ENCODE measurements around the gene GNAT2. TPM values are rescaled to one million over a fixed set of nuclear protein-coding genes. Genes with fewer than 3 reads are reported as not detected.
A peak's percentile ranks its signal among the peaks of the same experiment; 100 is the strongest.

GNAT2 gene
- total and polyA plus RNA-seq, 2 donors (not counting 3 experiments of a cell fraction or from before 2014, with no cell fraction given), result not detected

DNA sequence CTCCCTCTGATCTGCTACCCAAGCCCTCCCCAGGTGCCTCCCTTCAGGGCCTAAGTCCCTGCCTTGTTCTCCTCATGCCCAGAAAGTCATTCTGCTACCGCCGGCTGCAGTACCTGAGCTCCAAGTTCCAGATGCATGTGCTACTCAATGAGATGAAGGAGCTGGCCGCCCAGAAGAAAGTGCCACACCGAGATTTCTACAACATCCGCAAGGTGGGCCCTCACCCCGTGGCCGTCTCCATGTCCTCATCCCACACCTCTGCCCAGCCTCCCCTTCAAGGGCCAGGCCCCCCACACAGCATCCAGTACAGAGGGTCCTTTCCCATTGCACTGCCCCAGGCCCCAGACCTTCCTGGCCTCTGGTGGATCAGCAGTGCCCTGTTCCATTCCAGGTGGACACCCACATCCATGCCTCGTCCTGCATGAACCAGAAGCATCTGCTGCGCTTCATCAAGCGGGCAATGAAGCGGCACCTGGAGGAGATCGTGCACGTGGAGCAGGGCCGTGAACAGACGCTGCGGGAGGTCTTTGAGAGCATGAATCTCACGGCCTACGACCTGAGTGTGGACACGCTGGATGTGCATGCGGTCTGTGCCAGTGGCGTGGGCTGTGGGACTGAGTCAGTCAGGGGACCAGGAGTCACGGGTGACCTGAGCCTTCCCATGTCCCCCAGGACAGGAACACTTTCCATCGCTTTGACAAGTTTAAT, 8.4 kb upstream of the GNAT2 start:
- BruUV-seq (replicated peaks), result TSS peak; percentile 8
- no peak overlapping the region for H3K27ac ChIP-seq (ENCODE audit: insufficient read depth, low read depth, low read length)
- no peaks in the 10 kb centered on the region for H4K20me1 ChIP-seq (replicated peaks; ENCODE audit: control insufficient read depth, extremely low read depth, insufficient read depth, low read length)
- intact Hi-C loops (cut with micrococcal nuclease), result no loop called here
- no peaks in the 10 kb centered on the region for H3K27me3 ChIP-seq (ENCODE audit: control insufficient read depth in 2 of 2, insufficient read depth in 2 of 2, low read length in 2 of 2)
- DNase-seq (ENCODE audit: low read depth, low spot score) (no peak), FAIRE-seq (no peak)
- no peaks in the 10 kb centered on the region for H3K4me1 ChIP-seq (ENCODE audit: control insufficient read depth, extremely low read depth, insufficient read depth, low read length)
- no peak overlapping the region for H3K9ac ChIP-seq (replicated peaks; ENCODE audit: extremely low read depth, insufficient read depth, low read length)
- TF ChIP-seq JUN (IDR thresholded peaks at IDR 0.05; ENCODE audit: borderline replicate concordance, insufficient read depth, insufficient read length, low read depth) (no peak), POLR2A (IDR thresholded peaks at IDR 0.05; ENCODE audit: low read depth, low read length) (no peak)
- dilution Hi-C loops (cut with MboI; ENCODE audit: extremely low pct_ligation_motif_present, low sequenced_read_pairs), result no loop called here
- H3K9me3 ChIP-seq (replicated peaks; ENCODE audit: control insufficient read depth, insufficient read depth, low read length), result no peaks in the 10 kb centered on the region
- no peak overlapping the region for H3K4me3 ChIP-seq (replicated peaks in 1 of 3; ENCODE audit: insufficient read depth in 1 of 3, low read depth in 1 of 3, low read length in 3 of 3)
- no peak overlapping the region for H3K4me2 ChIP-seq (ENCODE audit: insufficient read depth, low read length)
- H2AFZ ChIP-seq (ENCODE audit: low read depth, low read length), result no peak overlapping the region
- H3K9me1 ChIP-seq (replicated peaks; ENCODE audit: control insufficient read depth, extremely low read depth, insufficient read depth, low read length), result no peaks in the 10 kb centered on the region
- CTCF ChIA-PET, result interaction anchor here (1.2 to 15.2 kb wide), 5 partner anchors 11 to 83 kb away, joined by 3 to 565 read pairs (median 61); partner anchors contain the start of gene GNAI3
- H3K36me3 ChIP-seq (ENCODE audit: control insufficient read depth in 2 of 2, extremely low read depth in 1 of 2, insufficient read depth in 2 of 2, low read length in 2 of 2), result peaks cover 9 to 47% of the 10 kb centered on the region in 2 experiments
- peaks cover 24% of the 10 kb centered on the region for H3K79me2 ChIP-seq (ENCODE audit: control insufficient read depth, insufficient read depth, low read length)
- POLR2A ChIA-PET, result interaction anchor here (1.0 to 1.2 kb wide), 2 partner anchors 79 to 357 kb away, joined by 3 to 4 read pairs; partner anchors contain the start of genes AHCYL1 and GNAI3

DNA sequence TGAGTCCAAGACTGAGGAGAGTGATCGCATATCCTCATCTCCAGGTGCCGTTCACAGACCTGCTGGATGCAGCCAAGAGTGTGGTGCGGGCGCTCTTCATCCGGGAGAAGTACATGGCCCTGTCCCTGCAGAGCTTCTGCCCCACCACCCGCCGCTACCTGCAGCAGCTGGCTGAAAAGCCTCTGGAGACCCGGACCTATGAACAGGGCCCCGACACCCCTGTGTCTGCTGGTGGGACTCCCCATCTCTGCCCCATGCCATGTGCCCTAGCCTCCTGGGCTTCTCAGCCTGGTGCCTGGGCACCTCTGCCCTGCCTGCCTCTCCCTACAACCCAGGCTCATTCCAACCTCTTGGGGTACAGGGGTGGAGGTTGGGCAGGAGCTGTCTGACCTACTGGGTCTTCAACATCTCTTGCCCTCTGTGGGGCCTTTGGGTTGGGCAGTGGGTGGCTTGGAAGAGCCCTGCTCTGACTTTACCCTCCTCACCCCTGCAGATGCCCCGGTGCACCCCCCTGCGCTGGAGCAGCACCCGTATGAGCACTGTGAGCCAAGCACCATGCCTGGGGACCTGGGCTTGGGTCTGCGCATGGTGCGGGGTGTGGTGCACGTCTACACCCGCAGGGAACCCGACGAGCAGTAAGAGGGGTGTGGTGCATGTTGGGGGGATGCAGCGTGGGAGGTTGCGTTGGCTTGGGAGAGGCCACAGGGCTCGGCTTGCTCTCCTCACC, 7.4 kb upstream of the GNAT2 start:
- no peaks in the 10 kb centered on the region for H3K27me3 ChIP-seq (ENCODE audit: control insufficient read depth in 2 of 2, insufficient read depth in 2 of 2, low read length in 2 of 2)
- H3K9me3 ChIP-seq (replicated peaks; ENCODE audit: control insufficient read depth, insufficient read depth, low read length), result no peaks in the 10 kb centered on the region
- POLR2A ChIA-PET, result interaction anchor here (1.2 kb wide), 1 partner anchor 78 kb away, joined by 4 read pairs; the partner anchor contains the start of gene GNAI3
- H3K9me1 ChIP-seq (replicated peaks; ENCODE audit: control insufficient read depth, extremely low read depth, insufficient read depth, low read length), result no peaks in the 10 kb centered on the region
- TF ChIP-seq POLR2A (IDR thresholded peaks at IDR 0.05; ENCODE audit: low read depth, low read length) (no peak), MYC (IDR thresholded peaks at IDR 0.05; ENCODE audit: low read depth, low read length) (no peak), EZH2 (IDR thresholded peaks at IDR 0.05; ENCODE audit: borderline replicate concordance, low read depth, low read length, severe bottlenecking) (no peak), JUN (IDR thresholded peaks at IDR 0.05; ENCODE audit: borderline replicate concordance, insufficient read depth, insufficient read length, low read depth) (no peak), POLR2AphosphoS5 (IDR thresholded peaks at IDR 0.05; ENCODE audit: insufficient read depth, low read depth, low read length) (no peak), GATA2 (IDR thresholded peaks at IDR 0.05; ENCODE audit: insufficient read depth, insufficient read length, low read depth, low read length) (no peak), FOS (IDR thresholded peaks at IDR 0.05; ENCODE audit: borderline replicate concordance, insufficient read depth, low read length) (no peak)
- TF ChIP-seq, protein P1, sequence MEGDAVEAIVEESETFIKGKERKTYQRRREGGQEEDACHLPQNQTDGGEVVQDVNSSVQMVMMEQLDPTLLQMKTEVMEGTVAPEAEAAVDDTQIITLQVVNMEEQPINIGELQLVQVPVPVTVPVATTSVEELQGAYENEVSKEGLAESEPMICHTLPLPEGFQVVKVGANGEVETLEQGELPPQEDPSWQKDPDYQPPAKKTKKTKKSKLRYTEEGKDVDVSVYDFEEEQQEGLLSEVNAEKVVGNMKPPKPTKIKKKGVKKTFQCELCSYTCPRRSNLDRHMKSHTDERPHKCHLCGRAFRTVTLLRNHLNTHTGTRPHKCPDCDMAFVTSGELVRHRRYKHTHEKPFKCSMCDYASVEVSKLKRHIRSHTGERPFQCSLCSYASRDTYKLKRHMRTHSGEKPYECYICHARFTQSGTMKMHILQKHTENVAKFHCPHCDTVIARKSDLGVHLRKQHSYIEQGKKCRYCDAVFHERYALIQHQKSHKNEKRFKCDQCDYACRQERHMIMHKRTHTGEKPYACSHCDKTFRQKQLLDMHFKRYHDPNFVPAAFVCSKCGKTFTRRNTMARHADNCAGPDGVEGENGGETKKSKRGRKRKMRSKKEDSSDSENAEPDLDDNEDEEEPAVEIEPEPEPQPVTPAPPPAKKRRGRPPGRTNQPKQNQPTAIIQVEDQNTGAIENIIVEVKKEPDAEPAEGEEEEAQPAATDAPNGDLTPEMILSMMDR (IDR thresholded peaks at IDR 0.05; ENCODE audit: extremely low read depth in 1 of 2, insufficient read depth in 1 of 2, low read depth in 1 of 2, low read length in 2 of 2), result no peak
- TF ChIP-seq, protein P2, sequence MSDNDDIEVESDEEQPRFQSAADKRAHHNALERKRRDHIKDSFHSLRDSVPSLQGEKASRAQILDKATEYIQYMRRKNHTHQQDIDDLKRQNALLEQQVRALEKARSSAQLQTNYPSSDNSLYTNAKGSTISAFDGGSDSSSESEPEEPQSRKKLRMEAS (IDR thresholded peaks at IDR 0.05; ENCODE audit: insufficient read depth, insufficient read length), result no peak
- FAIRE-seq (no peak), DNase-seq (ENCODE audit: low read depth, low spot score) (no peak)
- peaks cover 3% of the 10 kb centered on the region for H3K4me1 ChIP-seq (ENCODE audit: control insufficient read depth, extremely low read depth, insufficient read depth, low read length)
- dilution Hi-C loops (cut with MboI; ENCODE audit: extremely low pct_ligation_motif_present, low sequenced_read_pairs) (no loop called here), intact Hi-C loops (cut with micrococcal nuclease) (no loop called here)
- no peak overlapping the region for H3K27ac ChIP-seq (ENCODE audit: insufficient read depth, low read depth, low read length)
- peaks cover 9 to 45% of the 10 kb centered on the region in 2 experiments for H3K36me3 ChIP-seq (ENCODE audit: control insufficient read depth in 2 of 2, extremely low read depth in 1 of 2, insufficient read depth in 2 of 2, low read length in 2 of 2)
- peaks cover 34% of the 10 kb centered on the region for H3K79me2 ChIP-seq (ENCODE audit: control insufficient read depth, insufficient read depth, low read length)
- H3K4me3 ChIP-seq (replicated peaks in 1 of 3; ENCODE audit: insufficient read depth in 1 of 3, low read depth in 1 of 3, low read length in 3 of 3), result no peak overlapping the region
- H2AFZ ChIP-seq (ENCODE audit: low read depth, low read length), result no peak overlapping the region
- H3K4me2 ChIP-seq (ENCODE audit: insufficient read depth, low read length), result no peak overlapping the region
- no peaks in the 10 kb centered on the region for H4K20me1 ChIP-seq (replicated peaks; ENCODE audit: control insufficient read depth, extremely low read depth, insufficient read depth, low read length)
- BruUV-seq (replicated peaks), result no TSS peak
- CTCF ChIA-PET, result interaction anchor here (1.8 to 15.2 kb wide), 4 partner anchors 10 to 82 kb away, joined by 4 to 565 read pairs (median 37); partner anchors contain the start of gene GNAI3
- H3K9ac ChIP-seq (replicated peaks; ENCODE audit: extremely low read depth, insufficient read depth, low read length), result no peak overlapping the region

Data from endothelial cell of umbilical vein (primary cell).